Breast epithelium (tissue), 4 donors: ENCODE data around the gene C1QL2. TPM values are rescaled to one million over a fixed set of nuclear protein-coding genes. Genes with fewer than 3 reads are reported as not detected.

Experiments used
- DNase-seq, 2 donors: peaks; one replicate each; pipeline ENCODE4 v3.0.0-alpha.2; 2019; ENCODE audit warnings: low spot score in 2 of 2
- H3K27ac ChIP-seq, 2 donors: fragments of 200-600 bp; sonication (generic) in 1 of 2; one replicate each; pipeline ENCODE4 v1.5.1; 2016 to 2019; ENCODE audit warnings: mild to moderate bottlenecking in 1 of 2
- H3K27me3 ChIP-seq, 2 donors: fragments of 200-600 bp; sonication (generic) in 1 of 2; one replicate each; pipeline versions ENCODE4 v1.5.1 to v1.6.0; 2017 to 2019; ENCODE audit warnings: control low read depth in 1 of 2, mild to moderate bottlenecking in 1 of 2
- H3K36me3 ChIP-seq: fragments of 200-600 bp; one replicate; pipeline ENCODE4 v1.5.1; 2019
- H3K4me1 ChIP-seq, 2 donors: fragments of 200-600 bp; sonication (generic); one replicate each; pipeline ENCODE4 v1.5.1; 2016 to 2019; ENCODE audit warnings: control low read depth in 1 of 2
- H3K4me3 ChIP-seq, 3 donors: fragments of 200-600 bp; sonication (generic); 1 replicate in 2 of 3; 2 replicates in 1 of 3; pipeline ENCODE4 v1.5.1; 2016 to 2019; ENCODE audit warnings: mild to moderate bottlenecking in 3 of 3, moderate library complexity in 2 of 3
- H3K9me3 ChIP-seq, 2 donors: fragments of 200-600 bp; sonication (generic) in 1 of 2; one replicate each; pipeline ENCODE4 v1.5.1; 2016 to 2019; ENCODE audit warnings: control low read depth in 1 of 2
- CTCF ChIP-seq, 3 donors: fragments of 450-650 bp; IDR thresholded peaks; one replicate each; pipeline ENCODE4 v1.5.1; 2016 to 2017; ENCODE audit warnings: antibody characterized with exemption in 3 of 3, mild to moderate bottlenecking in 3 of 3, moderate library complexity in 3 of 3
- POLR2A ChIP-seq: fragments of 450-650 bp; IDR thresholded peaks from one replicate; pipeline ENCODE4 v1.6.1; 2016; ENCODE audit warnings: antibody characterized with exemption, mild to moderate bottlenecking, moderate library complexity
- POLR2AphosphoS5 ChIP-seq, 3 donors: sonication (generic); formaldehyde crosslinking; IDR thresholded peaks; one replicate each; pipeline ENCODE4 v1.6.1; 2017; ENCODE audit warnings: antibody characterized with exemption in 3 of 3
- intact Hi-C: fragments of 100-400 bp; cut with DNase I; formaldehyde crosslinking; loops from one replicate; pipeline ENCODE4 v1.15.1; 2023; ENCODE audit warnings: low total_unique reads
- total RNA-seq, 3 donors: library from RNA; depleted of rRNA; stranded (reverse); fragments of >200 nt; gene quantifications; one replicate each; pipeline ENCODE4 v1.1.0, GENCODE V29; 2016

The C1QL2 gene
- total RNA-seq, 3 donors from 2014 or later, result 0.15 to 0.66 TPM; not detected in 1

GRCh38 chr2:119106301-119106897 is 52.2 kb downstream of the C1QL2 start:
- H3K4me1 ChIP-seq, result no peaks in the 10 kb centered on the region
- no peaks in the 10 kb centered on the region for H3K36me3 ChIP-seq
- peaks cover 0 to 4% of the 10 kb centered on the region in 2 donors for H3K27me3 ChIP-seq
- H3K9me3 ChIP-seq, result peaks cover 3 to 26% of the 10 kb centered on the region in 2 donors
- TF ChIP-seq POLR2A (no peak), CTCF (IDR thresholded peaks at IDR 0.05) (no peak), POLR2AphosphoS5 (IDR thresholded peaks at IDR 0.05) (no peak)
- no peak overlapping the region for H3K4me3 ChIP-seq
- no peak overlapping the region for H3K27ac ChIP-seq
- no peak for DNase-seq
- intact Hi-C loops, result no loop called here

Other genes starting within 250 kb of the C1QL2 start
- 10 to 100 TPM in 1 of 3 donors, 1 to 10 TPM in 2; 6.6 to 58.6 (median 6.9) TPM for gene MARCO, start 216.6 kb downstream of the C1QL2 start, total RNA-seq
- 10 to 100 TPM; 11.2 to 52.2 (median 49.8) TPM for gene STEAP3, start 65.1 kb upstream of the C1QL2 start, total RNA-seq
- 10 to 100 TPM; 12.5 to 17.0 (median 13.0) TPM for gene C2orf76, start 208.1 kb upstream of the C1QL2 start, total RNA-seq
- gene DBI, start 208.2 kb upstream of the C1QL2 start, total RNA-seq, result 100 to 1,000 TPM; 160 to 236 (median 202) TPM